ENCODE data around the gene IL24.
A peak's percentile ranks its signal among the peaks of the same experiment; 100 is the strongest.
"Not testable (repeated sequence)": the region's sequence is repeated elsewhere in the genome, so short reads cannot be mapped to it uniquely, and the experiment has no call there.

The IL24 gene

DNA sequence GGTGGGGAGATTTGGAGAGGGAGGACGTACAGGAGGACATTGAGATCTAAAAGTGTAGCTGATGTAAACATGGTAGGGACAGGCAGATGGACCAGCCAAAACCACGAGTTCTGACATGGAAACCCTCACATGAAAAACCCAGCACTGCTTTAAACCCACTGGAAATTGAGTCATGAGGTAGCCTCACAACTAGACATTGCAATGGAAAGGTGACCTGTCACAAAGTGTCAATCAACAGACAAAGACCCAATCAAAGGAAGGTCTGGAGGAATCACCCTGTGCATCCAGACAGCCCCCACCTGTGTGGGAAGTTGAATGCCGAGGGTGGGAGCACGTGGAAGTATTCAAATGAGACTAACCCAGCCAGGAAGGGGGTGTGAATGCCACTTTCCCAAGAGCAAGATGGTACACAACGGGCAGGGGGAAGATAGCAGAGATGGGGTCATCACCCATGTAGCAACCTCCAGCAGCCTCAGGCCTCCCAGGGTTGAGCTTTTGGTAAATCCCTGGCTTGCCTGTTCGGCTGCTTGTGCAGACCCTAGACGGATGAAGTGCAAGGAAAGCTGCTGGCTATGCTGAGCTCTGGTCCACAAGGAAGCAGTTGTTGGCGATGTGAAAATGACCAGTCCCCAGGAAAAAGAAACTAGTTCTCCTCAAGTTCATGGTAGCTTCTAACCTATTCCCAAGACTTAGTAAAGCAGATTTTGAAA is 18.9 kb downstream of the IL24 start:
- Mint-ChIP-seq H3K27ac (no peak overlapping the region), H3K36me3 (ENCODE audit: low read depth) (no peaks in the 10 kb centered on the region), H3K9me3 (no peaks in the 10 kb centered on the region), H3K4me1 (ENCODE audit: low read depth) (peaks cover 13% of the 10 kb centered on the region), H3K27me3 (peaks cover 38% of the 10 kb centered on the region), H3K4me3 (no peak overlapping the region)
- intact Hi-C loops (cut with micrococcal nuclease), result loop anchor here (10.0 kb wide), 1 partner anchor 281 kb away; the partner anchor contains the start of gene DYRK3

DNA sequence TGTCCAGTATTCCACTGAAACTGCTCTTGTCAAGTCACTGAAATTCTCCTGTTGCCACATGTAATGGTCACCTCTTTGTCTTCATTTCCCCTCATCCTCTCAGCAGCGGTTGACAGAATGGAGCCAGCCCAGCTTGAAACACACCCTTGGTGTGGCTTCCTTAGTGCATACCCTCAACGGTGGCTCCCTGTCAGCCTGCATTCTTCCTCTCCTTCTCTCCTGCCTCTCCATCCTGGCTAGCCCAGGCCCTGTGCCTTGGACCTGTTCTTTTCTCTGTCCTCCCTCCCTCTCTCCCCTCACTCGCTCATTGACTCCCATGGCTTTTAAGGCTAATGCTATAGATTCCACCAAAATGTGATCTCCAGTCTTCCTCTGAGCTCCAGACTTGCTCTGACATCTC is 20.8 kb downstream of the IL24 start:
- H3K36me3 Mint-ChIP-seq (ENCODE audit: low read depth), result no peaks in the 10 kb centered on the region
- intact Hi-C loops (cut with micrococcal nuclease), result loop anchor here (10.0 kb wide), 1 partner anchor 283 kb away; the partner anchor contains the start of gene DYRK3
- no peaks in the 10 kb centered on the region for H3K9me3 Mint-ChIP-seq
- peaks cover 27% of the 10 kb centered on the region for H3K27me3 Mint-ChIP-seq
- H3K4me3 Mint-ChIP-seq, result no peak overlapping the region
- no peak overlapping the region for H3K27ac Mint-ChIP-seq
- H3K4me1 Mint-ChIP-seq (ENCODE audit: low read depth), result peaks cover 14% of the 10 kb centered on the region

DNA sequence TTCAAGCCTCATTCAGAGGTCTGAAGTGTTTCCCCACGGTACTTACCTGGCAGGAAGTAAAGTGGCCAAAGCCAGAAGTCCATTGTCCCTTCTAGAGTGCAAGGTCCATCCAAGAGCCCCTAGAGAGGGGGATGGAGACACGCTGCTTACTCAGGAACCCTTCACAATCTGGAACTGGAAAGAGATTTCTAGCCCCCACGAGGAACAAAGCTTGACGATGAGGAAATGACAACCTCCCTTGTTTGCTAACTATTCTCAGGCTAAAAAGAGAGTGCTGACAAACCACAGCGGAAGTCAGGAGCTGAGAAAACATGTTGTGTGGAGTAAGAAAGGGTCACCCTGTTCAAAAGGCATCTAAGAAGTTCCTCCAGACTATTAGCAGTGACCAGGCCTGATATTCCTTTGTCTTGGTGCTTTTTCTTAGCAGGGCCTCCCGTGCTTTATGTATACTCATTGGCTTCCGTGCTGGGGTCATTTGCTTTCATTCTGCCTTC is 24.6 kb downstream of the IL24 start, which contains the start of gene FCMR:
TSS of gene FCMR (minus strand) at position 170 of the 494 bp plus-strand sequence. CDS start at position 83, 87 bp downstream.
- Mint-ChIP-seq H3K9me3 (no peaks in the 10 kb centered on the region), H3K36me3 (ENCODE audit: low read depth) (no peaks in the 10 kb centered on the region), H3K27ac (no peak within 1 kb of the TSS), H3K27me3 (peaks cover 4% of the 10 kb centered on the region), H3K4me3 (no peak within 1 kb of the TSS), H3K4me1 (ENCODE audit: low read depth) (peaks cover 14% of the 10 kb centered on the region)
- intact Hi-C loops (cut with micrococcal nuclease), result no loop called here

DNA sequence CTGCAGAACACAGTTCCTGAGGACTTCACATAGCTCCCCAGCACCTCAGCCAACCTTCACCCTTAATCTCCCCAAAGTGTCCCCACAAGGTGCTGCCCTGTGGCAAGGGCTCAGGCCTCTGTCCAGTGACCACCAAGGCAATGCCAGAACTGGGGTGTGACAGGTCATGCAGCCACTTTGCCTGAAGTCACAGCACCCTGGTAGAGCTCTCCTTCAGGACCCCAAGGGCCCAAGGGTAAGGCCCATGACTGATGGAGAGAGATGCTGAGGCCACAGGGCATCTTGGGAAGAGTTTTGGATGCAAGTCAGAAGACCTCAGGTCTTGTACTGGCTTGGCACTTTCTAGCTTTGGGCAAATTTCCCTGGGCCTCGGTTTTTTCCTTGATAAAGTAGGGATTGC is 25.3 kb downstream of the IL24 start:
- H3K4me3 Mint-ChIP-seq, result no peak overlapping the region
- H3K4me1 Mint-ChIP-seq (ENCODE audit: low read depth), result peaks cover 14% of the 10 kb centered on the region
- peaks cover 4% of the 10 kb centered on the region for H3K27me3 Mint-ChIP-seq
- no peaks in the 10 kb centered on the region for H3K36me3 Mint-ChIP-seq (ENCODE audit: low read depth)
- intact Hi-C loops (cut with micrococcal nuclease), result no loop called here
- no peaks in the 10 kb centered on the region for H3K9me3 Mint-ChIP-seq
- H3K27ac Mint-ChIP-seq, result no peak overlapping the region

DNA sequence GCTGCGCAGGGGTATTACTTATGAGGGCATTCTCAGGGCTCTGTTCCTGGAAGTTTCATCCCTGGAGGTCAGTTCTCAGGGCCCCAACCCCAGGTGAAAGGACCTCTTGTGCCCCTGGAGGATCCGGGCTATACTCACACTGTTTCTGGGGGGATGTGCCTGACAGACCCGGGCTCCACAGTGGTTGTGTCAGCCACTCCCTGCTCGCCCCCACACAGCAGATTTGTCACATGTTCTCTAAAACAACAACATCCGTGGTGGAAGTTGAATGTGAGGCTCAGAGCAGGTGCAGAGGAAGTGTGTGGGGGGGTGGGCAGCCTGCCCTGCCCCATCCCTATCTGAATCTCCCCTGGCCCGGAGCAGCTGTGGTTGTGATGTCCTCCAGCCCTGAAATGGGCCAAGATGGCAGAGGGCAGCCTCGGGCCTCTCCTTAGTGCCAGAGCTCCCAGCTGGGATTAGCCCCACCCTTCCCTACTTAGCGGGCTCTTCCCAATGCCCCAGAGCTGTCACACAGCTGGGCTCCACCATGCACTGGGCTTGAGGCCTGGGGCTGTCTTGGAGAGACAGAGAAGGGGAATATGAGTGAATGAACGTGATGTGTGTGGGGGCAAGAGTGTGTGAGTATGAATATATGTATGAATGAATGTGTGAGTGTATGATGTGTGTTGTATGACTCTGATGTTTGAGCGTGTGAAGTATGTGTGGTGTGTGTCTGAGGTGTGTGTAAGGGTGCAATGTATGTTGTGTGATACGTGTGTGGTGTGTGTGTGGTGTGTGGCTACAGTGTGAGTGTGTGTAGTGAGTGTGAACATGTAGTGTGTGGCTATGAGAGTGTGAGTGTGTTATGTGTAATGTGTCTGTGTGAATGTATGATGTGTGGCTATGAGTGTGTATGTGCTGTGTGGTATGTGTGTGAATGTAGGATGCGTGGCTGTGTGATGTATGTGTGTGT is 26.0 kb downstream of the IL24 start:
- H3K27me3 Mint-ChIP-seq, result no peaks in the 10 kb centered on the region
- intact Hi-C loops (cut with micrococcal nuclease), result no loop called here
- no peak overlapping the region for H3K4me3 Mint-ChIP-seq
- H3K9me3 Mint-ChIP-seq, result no peaks in the 10 kb centered on the region
- peaks cover 14% of the 10 kb centered on the region for H3K4me1 Mint-ChIP-seq (ENCODE audit: low read depth)
- no peaks in the 10 kb centered on the region for H3K36me3 Mint-ChIP-seq (ENCODE audit: low read depth)
- no peak overlapping the region for H3K27ac Mint-ChIP-seq

DNA sequence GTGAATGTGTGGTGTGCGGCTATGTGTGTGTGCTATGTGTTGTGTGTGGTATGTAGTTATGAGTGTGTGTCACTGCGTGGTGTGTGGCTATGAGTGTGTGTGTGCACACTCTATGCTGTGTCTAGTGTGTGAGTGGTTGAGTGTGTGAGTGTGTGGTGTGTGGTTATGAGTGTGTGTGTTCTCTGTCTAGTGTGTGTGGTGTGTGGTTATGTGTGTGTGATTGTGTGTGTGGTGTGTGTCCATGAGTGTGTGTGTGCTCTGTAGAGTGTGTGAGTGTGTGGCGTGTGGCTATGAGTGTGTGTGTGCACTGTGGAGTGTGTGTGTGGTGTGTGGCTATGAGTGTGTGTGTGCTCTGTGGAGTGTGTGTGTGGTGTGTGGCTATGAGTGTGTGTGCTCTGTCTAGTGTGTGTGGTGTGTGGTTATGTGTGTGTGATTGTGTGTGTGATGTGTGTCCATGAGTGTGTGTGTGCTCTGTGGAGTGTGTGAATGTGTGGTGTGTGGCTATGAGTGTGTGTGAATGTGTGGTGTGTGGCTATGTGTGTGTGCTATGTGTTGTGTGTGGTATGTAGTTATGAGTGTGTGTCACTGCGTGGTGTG is 26.8 kb downstream of the IL24 start:
- H3K27me3 Mint-ChIP-seq; H3K36me3 Mint-ChIP-seq (ENCODE audit: low read depth); H3K9me3 Mint-ChIP-seq; H3K4me3 Mint-ChIP-seq; intact Hi-C loops (cut with micrococcal nuclease); H3K27ac Mint-ChIP-seq: not testable (repeated sequence)
- H3K4me1 Mint-ChIP-seq (ENCODE audit: low read depth), result peaks cover 14% of the 10 kb centered on the region

DNA sequence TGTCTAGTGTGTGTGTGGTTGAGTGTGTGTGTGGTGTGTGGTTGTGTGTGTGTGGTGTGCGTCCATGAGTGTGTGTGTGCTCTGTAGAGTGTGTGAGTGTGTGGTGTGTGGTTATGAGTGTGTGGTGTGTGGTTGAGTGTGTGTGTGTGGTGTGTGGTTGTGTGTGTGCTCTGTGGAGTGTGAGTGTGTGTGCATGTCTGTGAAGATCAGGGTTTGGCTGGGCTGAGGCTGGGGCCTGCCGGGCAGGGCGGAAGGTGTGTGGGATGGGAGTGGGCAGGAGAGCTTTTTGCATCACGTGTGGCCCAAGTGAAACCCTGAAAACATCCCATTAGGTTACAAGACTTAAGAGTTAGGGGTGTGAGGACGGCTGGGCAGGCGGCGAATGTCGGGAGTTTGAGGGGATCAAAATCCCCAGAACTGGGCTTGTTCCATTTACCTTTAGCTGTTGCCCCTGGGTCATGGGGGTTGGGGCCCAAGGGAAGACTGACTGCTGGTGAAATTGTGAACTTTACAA is 27.4 kb downstream of the IL24 start:
- Mint-ChIP-seq H3K27me3 (no peaks in the 10 kb centered on the region), H3K27ac (no peak overlapping the region), H3K36me3 (ENCODE audit: low read depth) (no peaks in the 10 kb centered on the region), H3K4me3 (no peak overlapping the region), H3K4me1 (ENCODE audit: low read depth) (peaks cover 19% of the 10 kb centered on the region), H3K9me3 (no peaks in the 10 kb centered on the region)
- intact Hi-C loops (cut with micrococcal nuclease), result no loop called here

DNA sequence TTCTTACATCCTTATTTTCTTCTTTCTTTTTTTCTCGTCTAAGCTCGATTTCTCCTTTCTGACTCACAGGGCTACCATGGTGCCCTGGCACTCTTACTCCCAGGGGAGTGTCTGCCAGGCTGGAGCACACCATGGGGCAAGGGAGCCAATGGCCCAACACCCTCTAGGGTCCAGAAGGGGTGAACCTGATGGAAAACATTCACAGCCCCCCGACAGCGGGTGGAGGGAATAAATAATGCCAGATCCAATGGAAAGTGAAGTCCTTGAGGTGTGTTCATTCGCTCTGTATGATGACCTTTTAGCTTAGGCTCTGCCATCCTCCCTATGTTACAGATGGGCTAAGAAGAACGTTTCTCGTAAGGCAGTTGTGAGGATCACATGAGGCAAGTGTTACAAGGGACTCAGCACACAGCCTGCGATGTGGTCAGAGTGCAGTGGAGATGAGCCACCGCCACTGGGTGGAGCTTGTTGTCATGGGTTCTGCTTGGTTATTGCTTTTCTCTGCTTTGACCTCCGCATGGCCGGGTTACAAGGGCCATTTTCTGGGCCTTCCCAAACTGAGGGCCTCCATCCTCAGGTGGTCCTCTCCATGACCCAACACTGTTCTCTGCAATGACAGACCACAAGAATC is 28.0 kb downstream of the IL24 start:
- Mint-ChIP-seq H3K36me3 (ENCODE audit: low read depth) (no peaks in the 10 kb centered on the region), H3K9me3 (no peaks in the 10 kb centered on the region), H3K27me3 (no peaks in the 10 kb centered on the region), H3K27ac (no peak overlapping the region), H3K4me3 (no peak overlapping the region), H3K4me1 (ENCODE audit: low read depth) (peaks cover 24% of the 10 kb centered on the region)
- intact Hi-C loops (cut with micrococcal nuclease), result no loop called here

DNA sequence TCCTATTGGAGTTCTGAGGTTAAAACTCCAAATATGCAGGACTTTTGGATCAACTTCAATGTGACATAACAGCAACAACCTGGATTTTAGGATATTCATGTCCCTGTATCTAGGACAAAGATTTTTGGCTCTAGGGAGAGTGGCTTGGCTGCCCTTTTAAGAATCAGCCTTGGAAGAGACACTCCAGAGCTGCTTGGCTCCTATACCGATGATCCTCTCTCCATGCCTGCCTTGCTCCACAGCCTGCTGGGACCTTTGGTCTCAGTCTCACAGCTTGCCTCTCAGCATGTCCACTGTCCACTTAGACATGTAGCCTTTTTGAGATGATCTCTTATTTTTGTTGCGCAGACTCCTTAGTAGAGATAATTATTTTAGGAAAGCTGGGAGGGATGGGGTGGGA is 29.0 kb downstream of the IL24 start:
- H3K4me3 Mint-ChIP-seq, result no peak overlapping the region

DNA sequence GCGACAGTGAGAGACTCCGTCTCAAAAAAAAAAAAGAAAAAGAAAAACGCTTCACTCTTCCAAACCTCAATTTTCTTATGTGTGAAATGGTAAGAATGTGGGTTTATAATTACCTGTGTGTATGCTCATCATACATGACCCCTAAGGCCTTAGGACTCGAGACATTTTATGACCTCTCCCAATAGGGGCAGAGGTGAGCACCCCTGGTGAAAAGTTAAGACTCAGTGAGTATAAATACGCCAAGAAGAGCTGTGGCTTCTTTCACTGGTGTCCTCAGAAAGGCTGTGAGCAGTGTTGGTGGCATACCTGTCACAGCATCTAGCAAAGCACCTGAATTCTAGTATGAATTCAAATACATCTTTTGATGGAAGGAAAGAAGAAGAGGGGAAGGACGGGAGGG is 32.3 kb downstream of the IL24 start:
- H3K27me3 Mint-ChIP-seq, result peaks cover 7% of the 10 kb centered on the region
- no peak overlapping the region for H3K27ac Mint-ChIP-seq
- intact Hi-C loops (cut with micrococcal nuclease), result no loop called here
- no peak overlapping the region for H3K4me3 Mint-ChIP-seq
- peaks cover 34% of the 10 kb centered on the region for H3K4me1 Mint-ChIP-seq (ENCODE audit: low read depth)
- no peaks in the 10 kb centered on the region for H3K36me3 Mint-ChIP-seq (ENCODE audit: low read depth)
- H3K9me3 Mint-ChIP-seq, result no peaks in the 10 kb centered on the region

More for the DNA sequence above, 29.0 kb downstream of the IL24 start:
- peaks cover 25% of the 10 kb centered on the region for H3K4me1 Mint-ChIP-seq (ENCODE audit: low read depth)
- peaks cover under 1% of the 10 kb centered on the region for H3K27me3 Mint-ChIP-seq
- no peak overlapping the region for H3K27ac Mint-ChIP-seq
- H3K9me3 Mint-ChIP-seq, result no peaks in the 10 kb centered on the region
- no peaks in the 10 kb centered on the region for H3K36me3 Mint-ChIP-seq (ENCODE audit: low read depth)
- intact Hi-C loops (cut with micrococcal nuclease), result no loop called here

DNA sequence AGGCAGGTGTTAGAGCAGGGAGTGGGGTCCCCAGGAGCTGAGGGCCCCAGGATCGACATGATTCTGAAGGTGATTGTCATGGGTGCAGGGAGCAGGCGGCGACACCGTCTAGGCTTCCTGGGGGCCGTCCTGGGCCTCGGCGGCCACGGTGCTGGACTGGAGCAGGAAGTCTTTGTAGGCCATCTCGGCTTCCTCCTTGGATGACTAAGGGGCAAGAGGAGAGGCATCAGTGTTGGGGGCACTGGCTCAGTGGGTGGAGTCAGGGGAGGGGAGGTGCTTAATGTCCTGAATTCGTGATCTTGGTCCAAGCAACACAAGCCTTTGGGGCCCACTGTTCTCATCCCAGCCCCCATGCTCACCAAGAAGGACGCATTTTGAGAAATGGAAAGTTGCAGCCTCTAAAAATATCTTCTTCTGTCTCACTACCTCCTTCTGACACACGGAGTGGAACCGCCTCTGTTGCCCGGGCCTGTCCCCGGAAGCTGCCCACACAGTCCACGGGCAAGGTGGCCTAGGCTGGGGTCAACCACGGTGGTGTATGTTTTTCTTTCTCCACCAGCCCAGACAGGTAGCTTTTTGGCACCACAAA is 33.1 kb downstream of the IL24 start:
- Mint-ChIP-seq H3K4me3 (no peak overlapping the region), H3K36me3 (ENCODE audit: low read depth) (no peaks in the 10 kb centered on the region), H3K9me3 (no peaks in the 10 kb centered on the region), H3K27ac (peak overlapping the region; percentile 19), H3K4me1 (ENCODE audit: low read depth) (peaks cover 34% of the 10 kb centered on the region), H3K27me3 (peaks cover 7% of the 10 kb centered on the region)
- intact Hi-C loops (cut with micrococcal nuclease), result loop anchor here (10.0 kb wide), 1 partner anchor 144 kb away; no protein-coding TSS in a partner anchor

DNA sequence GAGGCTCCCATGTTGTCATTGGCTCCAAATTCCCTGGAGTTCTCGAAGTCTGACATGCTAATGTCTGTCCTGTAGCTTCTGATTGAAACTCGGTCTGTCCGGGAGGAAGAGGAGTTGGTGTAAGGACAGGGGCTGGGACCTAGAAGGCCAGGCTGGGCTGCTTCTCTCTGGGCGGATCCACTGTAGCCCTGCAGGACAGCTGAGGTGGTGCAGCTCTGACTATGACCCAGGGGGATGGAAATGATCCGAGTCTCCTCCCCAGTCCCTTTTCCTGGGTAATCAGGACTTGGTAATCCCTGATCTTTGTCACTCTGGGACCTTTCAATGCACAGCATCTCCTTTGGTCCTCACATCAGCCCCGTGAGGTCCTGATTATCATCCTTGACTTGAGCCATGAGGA is 34.5 kb downstream of the IL24 start:
- Mint-ChIP-seq H3K4me3 (no peak overlapping the region), H3K27me3 (peaks cover 9% of the 10 kb centered on the region), H3K27ac (no peak overlapping the region), H3K9me3 (no peaks in the 10 kb centered on the region), H3K36me3 (ENCODE audit: low read depth) (no peaks in the 10 kb centered on the region), H3K4me1 (ENCODE audit: low read depth) (peaks cover 34% of the 10 kb centered on the region)
- intact Hi-C loops (cut with micrococcal nuclease), result loop anchor here (10.0 kb wide), 1 partner anchor 143 kb away; no protein-coding TSS in a partner anchor

DNA sequence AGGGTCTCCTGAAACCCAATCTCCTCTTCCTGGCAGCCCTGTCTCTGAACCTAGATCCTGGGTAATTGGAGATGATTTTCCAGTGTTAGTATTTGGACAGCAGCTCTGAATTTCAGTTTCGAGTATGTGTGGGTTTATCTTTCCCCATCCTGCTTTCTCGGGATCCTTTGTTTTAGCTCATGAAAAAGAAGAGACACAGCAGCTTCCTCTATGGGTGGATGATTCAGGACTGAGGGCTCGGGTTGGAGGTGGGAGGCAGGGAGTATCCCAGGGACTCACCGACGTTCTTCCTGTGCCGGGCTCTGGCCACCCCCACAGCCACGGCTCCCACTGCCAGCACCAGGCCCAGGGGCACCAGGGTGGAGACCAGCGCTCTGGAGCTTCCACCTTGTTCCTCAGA is 34.9 kb downstream of the IL24 start:
- H3K27ac Mint-ChIP-seq, result no peak overlapping the region
- intact Hi-C loops (cut with micrococcal nuclease), result loop anchor here (10.0 kb wide), 1 partner anchor 143 kb away; no protein-coding TSS in a partner anchor

More for the DNA sequence above, 34.9 kb downstream of the IL24 start:
- Mint-ChIP-seq H3K9me3 (no peaks in the 10 kb centered on the region), H3K4me3 (no peak overlapping the region), H3K36me3 (ENCODE audit: low read depth) (no peaks in the 10 kb centered on the region), H3K27me3 (peaks cover 11% of the 10 kb centered on the region), H3K4me1 (ENCODE audit: low read depth) (peaks cover 36% of the 10 kb centered on the region)

Data from dendritic cell treated with granulocyte-macrophage colony-stimulating factor and Interleukin-4, amounts not matched to agents 40 ng/mL and 50 ng/mL, for 4 days (primary cell).